HL-60 (cell line): ENCODE data around the gene MRPL2.

Experiments
- CTCF ChIP-seq: IDR thresholded peaks from one replicate; pipeline ENCODE4 v1.5.1; 2011; ENCODE audit warnings: low read length, control low read depth, inconsistent platforms; ENCODE audit not compliant: insufficient read depth
- POLR2AphosphoS5 ChIP-seq: IDR thresholded peaks from 2 replicates; pipeline ENCODE4 v1.6.1; 2012; ENCODE audit warnings: low read depth

GRCh38 chr6:43095939-43096338, 36.7 kb upstream of the MRPL2 start:
- TF ChIP-seq CTCF (no peak), POLR2AphosphoS5 (no peak)
